Measurements from ENCODE around the gene CIAO3. TPM values are rescaled to one million over a fixed set of nuclear protein-coding genes. Genes with fewer than 3 reads are reported as not detected.

CIAO3 gene
- total RNA-seq, 1 experiment from 2014 or later: 21.9 TPM

DNA sequence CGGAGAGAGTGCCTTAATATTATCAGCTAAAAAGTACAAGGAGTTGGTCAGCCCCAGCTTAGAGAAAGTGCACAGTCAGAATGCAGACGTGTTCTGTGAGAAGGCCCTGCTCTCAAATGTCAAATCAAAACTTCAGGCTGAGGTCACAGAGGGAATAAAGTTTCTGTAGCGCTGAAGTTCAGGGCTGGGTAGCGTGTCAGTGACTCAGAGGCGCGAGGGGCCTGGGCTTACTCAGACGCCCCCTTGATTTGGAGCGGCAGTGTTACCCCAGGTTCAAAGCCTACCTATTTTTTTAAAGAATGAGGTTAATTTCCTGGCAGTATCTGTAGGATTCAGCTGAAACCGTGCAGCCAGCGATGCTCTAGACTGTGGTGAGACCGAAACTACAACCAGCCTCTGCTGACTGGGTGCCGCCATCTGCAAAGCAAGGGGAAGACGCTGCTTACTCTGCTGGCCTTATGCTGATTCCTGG lies 4.8 kb downstream of the CIAO3 start:
- H2BK20ac ChIP-seq (ENCODE audit: low read depth, low read length, poor library complexity, severe bottlenecking): no peak overlapping the region
- Mint-ChIP-seq H3K4me1 (peaks cover 9 to 13% of the 10 kb centered on the region in 2 experiments), H3K27ac (no peak overlapping the region), H3K27me3 (ENCODE audit: low read depth) (no peaks in the 10 kb centered on the region), H3K4me3 (no peak overlapping the region), H3K36me3 (ENCODE audit: insufficient read depth in 1 of 3, low read depth in 3 of 3) (peaks cover 5 to 36% (median 29%) of the 10 kb centered on the region in 3 experiments; a peak in 6 of 7 replicates), H3K9me3 (no peaks in the 10 kb centered on the region)
- H2BK5ac ChIP-seq (ENCODE audit: insufficient read length, low read length): no peak overlapping the region
- H3T11ph ChIP-seq (ENCODE audit: low read length): no peak overlapping the region
- no peak overlapping the region for H4K8ac ChIP-seq (replicated peaks; ENCODE audit: insufficient read length, low read depth, low read length)
- H2AFZ ChIP-seq (ENCODE audit: low read length): no peak overlapping the region
- H3K9ac ChIP-seq (ENCODE audit: extremely low read depth, insufficient read length, low read length): no peak overlapping the region
- no peaks in the 10 kb centered on the region for H3K79me2 ChIP-seq (ENCODE audit: insufficient read depth, low read length)
- peaks cover 6% of the 10 kb centered on the region for H3K23me2 ChIP-seq (ENCODE audit: insufficient read length, low read depth, low read length, poor library complexity, severe bottlenecking)
- H2BK12ac ChIP-seq (ENCODE audit: insufficient read length, low read depth, low read length): no peak overlapping the region
- no peaks in the 10 kb centered on the region for H3K27me3 ChIP-seq (ENCODE audit: insufficient read depth, low read length)
- no peak overlapping the region for H2BK120ac ChIP-seq (ENCODE audit: low read depth, low read length, poor library complexity, severe bottlenecking)
- no CpG with 5 or more reads among the region's 13 CpGs for WGBS (ENCODE audit: extremely low coverage, insufficient read length, low lambda C conversion rate)
- no peaks in the 10 kb centered on the region for H3K9me3 ChIP-seq (ENCODE audit: control insufficient read depth, low read depth, low read length)
- H3K4me1 ChIP-seq (ENCODE audit: insufficient read depth, low read length): peaks cover 2% of the 10 kb centered on the region; the same call in 1 of the 2 replicates
- TF ChIP-seq CTCF (conservative IDR thresholded peaks at IDR 0.05): no peak
- no peak overlapping the region for H2BK15ac ChIP-seq (ENCODE audit: low read depth, low read length)
- H3K18ac ChIP-seq (ENCODE audit: insufficient read length, low read depth, low read length): no peak overlapping the region
- no peak overlapping the region for H3K27ac ChIP-seq (ENCODE audit: insufficient read length, low read depth, low read length)
- no peak overlapping the region for H3K4ac ChIP-seq (ENCODE audit: low read depth, low read length)
- H3K79me1 ChIP-seq (ENCODE audit: insufficient read depth, low read depth, low read length, poor library complexity, severe bottlenecking): no peaks in the 10 kb centered on the region
- H4K20me1 ChIP-seq (ENCODE audit: control insufficient read depth, insufficient read depth, insufficient read length): no peaks in the 10 kb centered on the region
- no peak for DNase-seq
- H2AK5ac ChIP-seq (ENCODE audit: insufficient read length, low read length): no peak overlapping the region
- no peak overlapping the region for H4K91ac ChIP-seq (ENCODE audit: insufficient read length, low read depth, low read length)
- H3K14ac ChIP-seq (ENCODE audit: insufficient read depth, low read length): no peak overlapping the region
- no peak overlapping the region for H3K4me2 ChIP-seq (ENCODE audit: insufficient read depth, insufficient read length, low read length)
- H4K5ac ChIP-seq (ENCODE audit: insufficient read length, low read depth, low read length): no peak overlapping the region
- H3K23ac ChIP-seq (ENCODE audit: insufficient read length, low read depth, low read length): no peak overlapping the region
- no peak overlapping the region for H3K56ac ChIP-seq (ENCODE audit: insufficient read length, low read depth, low read length)

Measured in H9 (cell line).